ENCODE data around the gene SEPHS2. TPM values are rescaled to one million over a fixed set of nuclear protein-coding genes. Genes with fewer than 3 reads are reported as not detected.

Gene SEPHS2
- total and polyA plus RNA-seq, 8 donors, result 30.7 to 167 (median 43.6) TPM

DNA sequence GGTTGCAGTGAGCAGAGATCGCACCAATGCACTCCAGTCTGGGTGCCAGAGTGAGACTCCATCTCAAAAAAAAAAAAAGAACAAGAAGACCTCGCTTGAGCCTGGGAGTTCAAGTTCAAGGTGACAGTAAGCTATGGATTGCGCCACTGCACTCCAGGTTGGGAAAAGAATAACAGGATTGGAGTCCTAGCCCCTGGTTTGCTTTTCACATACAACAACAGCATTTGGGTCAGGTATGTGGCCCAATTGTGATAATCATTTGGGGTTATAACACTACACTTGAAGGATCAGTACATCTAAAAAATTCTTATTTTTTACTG, 3.4 kb upstream of the SEPHS2 start:
- TF ChIP-seq, protein P1, sequence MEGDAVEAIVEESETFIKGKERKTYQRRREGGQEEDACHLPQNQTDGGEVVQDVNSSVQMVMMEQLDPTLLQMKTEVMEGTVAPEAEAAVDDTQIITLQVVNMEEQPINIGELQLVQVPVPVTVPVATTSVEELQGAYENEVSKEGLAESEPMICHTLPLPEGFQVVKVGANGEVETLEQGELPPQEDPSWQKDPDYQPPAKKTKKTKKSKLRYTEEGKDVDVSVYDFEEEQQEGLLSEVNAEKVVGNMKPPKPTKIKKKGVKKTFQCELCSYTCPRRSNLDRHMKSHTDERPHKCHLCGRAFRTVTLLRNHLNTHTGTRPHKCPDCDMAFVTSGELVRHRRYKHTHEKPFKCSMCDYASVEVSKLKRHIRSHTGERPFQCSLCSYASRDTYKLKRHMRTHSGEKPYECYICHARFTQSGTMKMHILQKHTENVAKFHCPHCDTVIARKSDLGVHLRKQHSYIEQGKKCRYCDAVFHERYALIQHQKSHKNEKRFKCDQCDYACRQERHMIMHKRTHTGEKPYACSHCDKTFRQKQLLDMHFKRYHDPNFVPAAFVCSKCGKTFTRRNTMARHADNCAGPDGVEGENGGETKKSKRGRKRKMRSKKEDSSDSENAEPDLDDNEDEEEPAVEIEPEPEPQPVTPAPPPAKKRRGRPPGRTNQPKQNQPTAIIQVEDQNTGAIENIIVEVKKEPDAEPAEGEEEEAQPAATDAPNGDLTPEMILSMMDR (IDR thresholded peaks at IDR 0.05), result no peak
- Histone ChIP-seq H3K4me1 (peaks cover 15 to 44% (median 36%) of the 10 kb centered on the region in 4 donors), H3K27ac (no peak overlapping the region), H3K9me3 (no peaks in the 10 kb centered on the region), H3K4me3 (no peak overlapping the region), H3K36me3 (peaks cover 0 to 1% (median under 1%) of the 10 kb centered on the region in 4 donors), H3K27me3 (no peaks in the 10 kb centered on the region)
- no peak for DNase-seq
- 86 to 94% (median 94%) methylated on average over 3 of the region's 3 CpGs for WGBS, 5 donors
- intact Hi-C loops (cut with DNase I; ENCODE audit: low total_unique reads), result no loop called here

DNA sequence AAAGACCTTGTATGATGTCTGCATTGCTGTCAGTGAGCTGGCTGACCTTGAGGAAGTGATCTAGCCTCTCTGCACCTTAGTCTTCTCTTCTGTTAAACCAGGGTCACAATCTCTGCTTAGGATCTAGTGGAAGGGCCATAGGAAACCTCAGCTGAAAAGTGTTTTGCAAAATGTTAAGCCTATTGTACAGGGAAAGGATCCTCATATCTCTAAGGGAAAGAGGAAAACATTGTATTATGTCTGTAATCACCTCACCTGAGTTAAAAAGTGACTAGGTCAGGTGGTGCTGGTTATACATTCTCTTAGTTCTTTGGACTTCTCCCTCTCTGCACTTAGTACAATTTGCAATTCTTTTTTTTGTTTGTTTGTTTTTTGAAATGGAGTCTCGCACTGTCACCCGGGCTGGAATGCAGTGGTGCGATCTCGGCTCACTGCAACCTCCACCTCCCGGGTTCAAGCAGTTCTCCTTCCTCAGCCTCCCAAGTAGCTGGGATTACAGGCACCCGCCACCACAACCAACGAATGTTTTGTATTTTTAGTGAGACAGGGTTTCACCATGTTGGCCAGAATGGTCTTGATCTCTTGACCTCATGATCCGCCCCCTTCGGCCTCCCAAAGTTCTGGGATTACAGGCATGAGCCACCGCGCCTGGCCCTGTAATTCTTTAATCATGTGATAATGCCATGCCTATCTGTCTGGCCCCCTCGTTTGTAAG, 2.0 kb upstream of the SEPHS2 start:
- peak overlapping the region; percentile 32 to 98 (median 64) for H3K27ac ChIP-seq
- intact Hi-C loops (cut with DNase I; ENCODE audit: low total_unique reads), result no loop called here
- WGBS, 5 donors, result 42 to 69% (median 47%) methylated on average over 12 of the region's 12 CpGs
- peak in 1 of 2 donors; percentile 74 for DNase-seq
- H3K4me3 ChIP-seq, result no peak overlapping the region
- H3K4me1 ChIP-seq, result peaks cover 19 to 52% (median 46%) of the 10 kb centered on the region in 4 donors
- H3K27me3 ChIP-seq, result no peaks in the 10 kb centered on the region
- no peaks in the 10 kb centered on the region for H3K9me3 ChIP-seq
- H3K36me3 ChIP-seq, result peaks cover 3 to 16% (median 8%) of the 10 kb centered on the region in 4 donors
- no peak for TF ChIP-seq POLR2A (IDR thresholded peaks at IDR 0.05)
- peak in 1 of 3 donors; percentile 31 for TF ChIP-seq POLR2AphosphoS5 (IDR thresholded peaks at IDR 0.05)

DNA sequence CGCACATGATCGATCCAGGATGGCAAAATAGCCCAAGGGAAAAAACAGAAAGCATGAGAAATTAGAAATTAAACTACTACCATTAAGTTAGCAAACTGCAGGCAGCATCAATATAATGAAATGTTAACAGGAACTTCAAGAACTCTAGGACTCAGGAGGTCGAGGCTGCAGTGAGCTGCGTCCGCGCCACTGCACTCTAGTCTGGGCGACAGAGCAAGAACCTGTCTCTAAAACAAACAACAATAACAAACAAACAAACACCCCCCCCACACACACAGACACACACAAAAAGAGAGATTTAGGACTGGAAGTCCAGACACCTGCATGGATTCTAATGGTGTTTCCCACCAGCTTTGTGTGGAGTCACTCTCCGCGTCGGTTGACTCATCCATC, 525 bp upstream of the SEPHS2 start:
- Histone ChIP-seq H3K36me3 (peaks cover 3 to 18% (median 11%) of the 10 kb centered on the region in 4 donors), H3K9me3 (no peaks in the 10 kb centered on the region), H3K4me1 (peaks cover 19 to 51% (median 44%) of the 10 kb centered on the region in 4 donors), H3K27me3 (no peaks in the 10 kb centered on the region), H3K27ac (peak overlapping the region; percentile 78 to 99 (median 98)), H3K4me3 (peak overlapping the region; percentile 73 to 99 (median 88))
- TF ChIP-seq POLR2A (IDR thresholded peaks at IDR 0.05), result no peak
- TF ChIP-seq, protein P1 (IDR thresholded peaks at IDR 0.05), result no peak
- no peak for TF ChIP-seq POLR2AphosphoS5 (IDR thresholded peaks at IDR 0.05)
- TF ChIP-seq EP300 (IDR thresholded peaks at IDR 0.05), result no peak
- 68 to 77% (median 76%) methylated on average over 10 of the region's 10 CpGs for WGBS, 5 donors
- DNase-seq, result no peak
- intact Hi-C loops (cut with DNase I; ENCODE audit: low total_unique reads), result no loop called here

DNA sequence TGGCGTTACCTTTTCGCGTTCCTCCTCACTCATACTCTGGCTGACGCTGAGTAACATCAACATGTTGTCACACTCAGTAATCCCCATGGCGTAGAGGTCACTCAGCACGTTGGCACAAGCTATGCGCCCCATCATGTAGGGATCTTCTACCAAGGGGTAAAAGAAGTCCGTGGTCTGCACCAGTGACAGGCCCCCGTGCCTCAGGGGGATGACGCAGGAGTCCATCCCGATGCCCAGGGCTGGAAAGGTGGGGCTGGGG, 596 bp downstream of the SEPHS2 start:
- Histone ChIP-seq H3K4me1 (peaks cover 19 to 51% (median 44%) of the 10 kb centered on the region in 4 donors), H3K27ac (peak overlapping the region; percentile 95 to 99 (median 98)), H3K9me3 (no peaks in the 10 kb centered on the region), H3K27me3 (no peaks in the 10 kb centered on the region), H3K4me3 (peak overlapping the region; percentile 73 to 99 (median 88)), H3K36me3 (peaks cover 3 to 18% (median 11%) of the 10 kb centered on the region in 4 donors)
- WGBS, 5 donors, result 23 to 28% (median 25%) methylated on average over 10 to 11 of the region's 11 CpGs
- intact Hi-C loops (cut with DNase I; ENCODE audit: low total_unique reads), result no loop called here
- TF ChIP-seq EP300 (IDR thresholded peaks at IDR 0.05) (no peak), POLR2AphosphoS5 (IDR thresholded peaks at IDR 0.05) (no peak), POLR2A (IDR thresholded peaks at IDR 0.05) (no peak)
- TF ChIP-seq, protein P1 (IDR thresholded peaks at IDR 0.05), result no peak
- DNase-seq, result no peak

Data from stomach (tissue), 9 donors.